Measurements from ENCODE around the gene MAST4.

GRCh38 chr5:66551338-66551737, 44.9 kb upstream of the MAST4 start:
- TF ChIP-seq POLR2A (IDR thresholded peaks at IDR 0.05), result no peak
- no peak for TF ChIP-seq EP300 (IDR thresholded peaks at IDR 0.05)

Measured in gastroesophageal sphincter (tissue), 2 donors.